Fibroblast of skin of scalp (primary cell): ENCODE data around the gene CYS1.

Experiments used
- DNase-seq: peaks from one replicate; pipeline ENCODE4 v3.0.0-alpha.2; 2013

The CYS1 gene

DNA sequence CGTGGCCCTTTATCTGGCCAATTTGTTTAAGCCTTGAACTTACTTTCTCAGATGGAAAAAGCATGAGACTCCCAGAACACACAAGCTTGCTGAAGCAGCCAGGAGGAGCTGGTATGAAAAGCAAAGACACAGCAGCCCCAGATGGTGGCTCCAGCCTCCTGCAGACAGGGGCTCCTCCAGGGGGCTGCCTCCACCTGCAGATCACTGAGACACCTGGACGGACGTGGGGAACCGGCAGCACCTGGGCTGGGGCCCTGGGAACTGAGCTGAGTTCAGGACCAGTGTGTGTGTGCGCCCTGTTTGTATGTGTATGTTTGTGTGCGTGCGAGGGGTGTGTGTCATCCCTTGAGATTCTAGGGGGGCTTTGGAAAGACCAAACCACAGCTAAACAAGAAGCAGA, 8.6 kb downstream of the CYS1 start:
- no peak for DNase-seq

DNA sequence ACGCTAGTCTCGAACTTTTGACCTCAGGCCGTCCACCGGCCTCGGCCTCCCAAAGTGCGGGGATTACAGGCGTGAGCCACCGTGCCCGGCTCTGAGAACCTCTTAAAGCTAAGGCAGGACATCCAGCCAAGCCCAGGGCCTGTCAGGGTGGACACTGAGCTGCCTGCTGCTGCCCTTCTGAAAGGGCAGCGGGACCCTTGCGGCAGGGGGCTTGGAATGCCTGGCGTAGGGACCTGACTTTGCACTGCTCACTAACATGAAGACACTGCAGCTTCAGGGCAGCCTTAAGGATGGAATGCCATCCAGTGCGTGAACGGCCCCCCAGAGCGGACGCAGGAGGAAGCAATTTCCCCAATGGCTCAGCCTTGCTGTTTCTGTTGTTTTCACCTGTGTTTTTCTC, 9.0 kb downstream of the CYS1 start:
- no peak for DNase-seq

DNA sequence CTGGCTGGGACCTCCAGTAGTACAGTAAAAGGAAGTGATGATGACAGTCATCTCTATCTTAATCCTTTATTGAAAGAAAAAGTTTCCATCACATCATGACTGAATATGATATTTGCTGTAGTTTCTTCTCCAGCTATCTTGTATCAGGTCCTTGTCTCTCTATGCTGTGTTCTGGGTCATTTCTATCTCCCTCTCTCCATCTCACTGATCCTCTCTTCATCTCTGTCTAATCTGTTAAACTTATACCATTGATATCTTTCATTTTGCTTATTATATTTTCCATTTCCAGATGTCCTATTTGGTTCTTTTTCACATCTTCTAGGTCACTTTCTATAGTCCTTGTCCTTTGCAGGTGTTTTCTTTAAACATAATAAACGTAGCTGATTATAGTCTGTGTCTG, 12.3 kb downstream of the CYS1 start:
- DNase-seq, result no peak

GRCh38 chr2:10067330-10067729, 12.9 kb downstream of the CYS1 start:
- DNase-seq, result no peak

DNA sequence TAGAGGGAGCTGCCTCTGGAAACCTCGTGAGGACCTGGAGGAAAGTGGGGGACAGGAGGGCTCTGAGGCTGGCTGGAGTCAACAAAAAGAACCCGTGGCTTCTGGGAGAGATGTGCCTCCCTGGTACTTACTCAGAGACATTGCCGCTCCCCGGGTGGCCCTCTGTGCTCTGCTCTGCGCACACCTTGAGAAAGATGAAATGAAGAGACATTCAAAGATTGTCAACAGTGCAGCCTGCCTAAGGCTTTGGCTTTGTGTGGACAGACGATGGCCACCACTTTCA, 14.5 kb downstream of the CYS1 start:
- no peak for DNase-seq

GRCh38 chr2:10064932-10065772, 15.1 kb downstream of the CYS1 start:
- DNase-seq, result no peak

DNA sequence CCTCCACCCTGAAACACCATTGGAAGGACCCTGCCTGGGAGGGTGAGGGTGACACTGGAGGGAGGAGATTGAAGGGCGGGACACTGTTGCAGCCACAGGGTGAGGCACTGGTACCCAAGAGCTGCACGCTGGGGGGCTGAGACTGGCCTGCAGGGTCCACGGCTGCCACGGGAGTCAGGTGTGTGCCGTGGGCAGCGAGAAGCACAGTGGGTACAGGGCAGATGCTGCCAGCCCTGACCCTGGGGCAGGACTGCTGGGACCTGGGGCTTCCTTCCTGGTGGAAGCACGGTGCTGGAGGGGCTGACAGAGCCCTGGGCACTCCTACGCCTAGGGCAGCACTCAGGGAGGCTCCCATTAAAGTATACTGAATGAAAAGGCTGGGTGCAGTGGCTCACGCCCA, 16.6 kb downstream of the CYS1 start:
- no peak for DNase-seq

DNA sequence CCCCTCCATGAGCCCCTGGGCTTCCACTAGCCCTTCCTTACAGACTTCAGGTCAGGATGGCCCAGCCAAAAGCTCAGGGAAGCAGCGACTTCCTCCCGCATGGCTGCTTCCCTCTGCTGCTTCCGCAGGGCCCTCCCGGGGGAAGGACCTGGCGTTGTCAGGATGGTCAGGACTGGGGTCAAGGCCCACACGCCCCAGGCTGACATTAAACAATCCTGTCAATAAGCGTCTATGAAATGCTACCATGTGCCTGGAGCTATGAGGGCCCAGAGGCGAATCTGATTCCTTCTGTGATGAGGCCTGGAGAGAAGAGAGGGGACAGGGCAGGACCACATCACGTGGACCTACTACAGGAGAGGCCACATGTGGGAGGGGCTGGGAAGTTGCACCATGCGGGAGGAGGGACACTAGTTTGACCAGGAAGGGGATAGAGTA, 17.3 kb downstream of the CYS1 start:
- DNase-seq, result no peak

DNA sequence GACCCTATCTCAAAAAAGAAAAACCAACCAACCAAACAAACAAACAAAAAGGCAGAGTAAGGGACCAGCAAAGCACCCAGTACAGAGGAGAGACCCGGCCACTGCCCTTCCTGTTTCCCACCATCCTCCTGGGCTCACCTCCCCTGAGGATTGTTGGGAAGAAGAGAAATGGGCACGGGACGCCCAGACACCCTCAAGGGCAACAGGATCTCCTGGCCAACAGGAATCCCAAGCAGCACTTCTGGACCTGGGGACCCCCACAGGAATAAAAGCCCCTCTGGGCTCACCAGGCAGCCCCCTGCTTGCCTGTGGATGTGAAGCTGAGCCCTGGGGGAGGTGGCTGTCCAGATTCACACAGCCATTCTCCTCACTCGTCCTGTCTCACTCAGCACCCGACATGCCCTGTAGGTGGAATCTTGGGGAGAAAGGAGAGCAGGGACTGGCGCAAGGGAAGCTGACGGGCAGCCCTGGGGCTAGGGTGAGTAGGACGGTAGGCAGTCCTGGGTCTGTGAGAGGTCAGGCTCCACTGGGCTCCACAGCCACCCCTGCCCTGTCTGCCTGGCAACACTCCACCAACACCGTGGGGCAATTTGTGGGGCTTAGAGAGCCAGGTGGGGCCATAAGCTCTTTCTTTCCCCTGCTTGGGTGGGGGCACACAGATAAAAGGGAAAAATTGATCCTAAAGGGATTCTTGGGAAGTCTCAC, 18.8 kb downstream of the CYS1 start:
- DNase-seq, result no peak

DNA sequence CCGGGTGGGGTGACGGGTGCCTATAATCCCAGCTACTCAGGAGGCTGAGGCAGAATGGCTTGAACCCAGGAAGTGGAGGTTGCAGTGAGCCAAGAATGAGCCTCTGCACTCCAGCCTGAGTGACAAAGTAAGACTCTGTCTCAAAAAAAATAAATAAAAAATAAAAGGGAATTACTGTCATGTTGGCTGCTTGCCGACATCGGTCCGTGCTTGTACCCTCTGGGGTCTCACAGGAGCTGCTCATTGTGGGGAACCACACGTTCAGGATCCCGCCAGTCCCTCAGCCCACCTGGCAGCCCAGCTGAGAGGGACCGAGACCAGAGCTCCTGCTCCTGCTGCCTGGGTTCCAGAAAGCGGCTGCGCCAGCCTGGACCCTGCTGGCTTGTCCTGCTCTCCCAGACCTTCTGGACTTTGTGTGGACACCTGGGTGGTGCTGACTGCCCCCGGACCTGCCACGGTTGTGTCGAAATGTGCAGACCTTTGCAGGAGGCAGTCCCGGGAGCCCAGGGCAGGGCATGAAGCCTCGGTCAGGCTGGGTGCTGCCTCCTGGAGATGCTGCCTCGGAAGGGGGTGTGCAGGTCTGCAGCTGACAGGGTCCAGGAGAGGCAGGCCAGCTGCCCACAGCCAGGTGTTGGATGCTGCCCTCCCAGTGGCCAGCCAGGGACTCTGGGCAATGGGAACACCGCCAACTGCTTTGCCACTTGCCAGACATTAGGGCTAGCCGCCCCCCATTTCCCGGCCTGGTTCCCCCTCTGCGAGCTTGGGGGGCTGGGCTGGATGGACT, 20.5 kb downstream of the CYS1 start:
- no peak for DNase-seq

DNA sequence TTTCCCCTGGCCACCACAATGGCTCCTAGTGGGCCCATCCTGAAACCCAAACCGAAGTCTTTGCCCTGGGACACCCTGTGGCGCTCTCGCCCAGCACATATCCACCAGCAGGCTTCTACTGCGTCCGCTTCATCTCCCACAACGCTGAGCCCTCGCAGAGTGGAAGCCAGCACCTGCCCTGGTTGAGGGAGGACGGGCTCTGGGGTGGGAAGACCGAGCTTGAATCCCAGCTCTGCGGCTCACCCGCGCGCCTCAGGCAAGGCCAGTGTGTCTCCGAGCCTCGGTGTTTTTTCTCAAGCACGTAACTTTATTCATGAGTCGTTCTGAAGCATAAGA, 21.2 kb downstream of the CYS1 start:
- DNase-seq, result no peak

GRCh38 chr2:10058251-10059015, 21.8 kb downstream of the CYS1 start:
- DNase-seq, result no peak

GRCh38 chr2:10057231-10058107, 22.7 kb downstream of the CYS1 start:
- peak; percentile 47 for DNase-seq

- no peak for DNase-seq
These were observed 23.8 kb downstream of the CYS1 start for GRCh38 chr2:10056439-10056838.

GRCh38 chr2:10054976-10055375, 25.2 kb downstream of the CYS1 start:
- DNase-seq, result no peak

DNA sequence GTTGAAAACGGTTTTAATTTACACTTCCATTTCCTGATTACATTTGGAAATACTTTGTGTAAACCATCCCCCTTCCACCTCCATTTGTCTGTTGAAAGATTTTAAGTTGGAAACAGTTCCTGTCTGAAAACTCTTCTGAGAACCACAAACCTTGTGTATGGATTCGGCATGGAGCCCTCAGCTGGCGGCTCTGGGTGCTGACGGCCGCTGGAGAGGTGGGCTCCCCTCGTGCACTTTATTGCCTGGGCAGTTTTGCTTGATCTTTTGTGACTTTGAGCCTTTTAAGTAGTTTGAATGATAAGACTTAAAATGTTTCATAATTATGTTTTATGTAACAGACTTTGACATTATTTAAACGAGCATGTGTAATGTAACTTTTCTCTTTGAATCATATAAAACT, 25.8 kb downstream of the CYS1 start:
- no peak for DNase-seq

DNA sequence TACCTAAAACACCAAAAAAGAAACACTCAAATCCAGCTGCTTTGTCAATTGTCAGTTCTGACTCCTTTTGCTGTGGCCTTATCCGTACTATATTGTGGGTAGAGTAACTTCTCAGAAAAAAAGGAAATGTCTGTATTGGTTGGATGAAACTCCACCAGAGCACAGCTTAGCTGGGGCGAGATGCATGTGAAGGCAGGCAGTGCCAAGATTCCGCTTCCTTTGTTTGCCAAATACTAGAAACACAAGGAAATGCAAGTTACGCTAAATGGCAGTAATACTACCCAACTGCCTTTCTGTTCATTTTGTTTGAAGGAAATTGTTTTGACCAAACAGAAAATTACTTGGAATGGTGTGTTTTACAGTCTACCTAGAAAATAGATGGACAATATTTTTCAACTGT, 26.9 kb downstream of the CYS1 start:
- no peak for DNase-seq

DNA sequence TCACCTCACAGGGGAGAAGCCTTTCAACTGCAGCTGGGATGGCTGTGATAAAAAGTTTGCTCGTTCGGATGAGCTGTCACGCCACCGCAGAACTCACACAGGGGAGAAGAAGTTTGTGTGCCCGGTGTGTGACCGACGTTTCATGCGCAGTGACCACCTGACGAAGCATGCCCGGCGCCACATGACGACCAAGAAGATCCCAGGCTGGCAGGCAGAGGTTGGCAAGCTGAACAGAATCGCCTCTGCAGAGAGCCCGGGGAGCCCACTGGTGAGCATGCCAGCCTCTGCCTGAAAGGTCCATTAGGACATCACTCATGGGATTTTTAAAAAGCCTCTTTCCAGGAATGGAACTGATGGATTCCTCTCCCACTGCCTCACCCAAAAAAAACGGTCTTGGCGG, 28.0 kb downstream of the CYS1 start:
- DNase-seq, result no peak

GRCh38 chr2:10048501-10049171, 31.6 kb downstream of the CYS1 start:
- DNase-seq, result peak; percentile 64

- no peak for DNase-seq
These were observed 32.4 kb downstream of the CYS1 start for GRCh38 chr2:10047616-10048500.
